HG03558 (cell line): ENCODE measurements around the gene ARHGAP42.

Experiments used
- ATAC-seq: cut with Tn5 transposase; IDR thresholded peaks from one replicate; pipeline ENCODE4 v1.9.1; 2021; ENCODE audit warnings: moderate number of reproducible peaks; ENCODE audit not compliant: unreplicated experiment; ENCODE audit errors: extremely low read depth

The ARHGAP42 gene

GRCh38 chr11:100681064-100681502 is 6.0 kb upstream of the ARHGAP42 start:
- ATAC-seq = peak; percentile 97

GRCh38 chr11:100682247-100682969 is 4.7 kb upstream of the ARHGAP42 start:
- no peak for ATAC-seq

GRCh38 chr11:100683126-100683525 is 4.0 kb upstream of the ARHGAP42 start:
- no peak for ATAC-seq

- ATAC-seq = peak; percentile 22
These were observed 2.7 kb upstream of the ARHGAP42 start for GRCh38 chr11:100684101-100685065.

GRCh38 chr11:100686476-100687053 is 523 bp upstream of the ARHGAP42 start:
- ATAC-seq = no peak

- ATAC-seq = peak; percentile 43
These were observed 725 bp downstream of the ARHGAP42 start for GRCh38 chr11:100687630-100688395.

- no peak for ATAC-seq
These were observed 2.1 kb downstream of the ARHGAP42 start for GRCh38 chr11:100689141-100689540.

GRCh38 chr11:100691896-100692653 is 5.0 kb downstream of the ARHGAP42 start:
- no peak for ATAC-seq

GRCh38 chr11:100695911-100696310 is 8.8 kb downstream of the ARHGAP42 start:
- ATAC-seq = no peak

GRCh38 chr11:100703139-100703538 is 16.1 kb downstream of the ARHGAP42 start:
- no peak for ATAC-seq

GRCh38 chr11:100703801-100704575 is 16.9 kb downstream of the ARHGAP42 start:
- ATAC-seq = no peak

- no peak for ATAC-seq
These were observed 18.4 kb downstream of the ARHGAP42 start for GRCh38 chr11:100705447-100705846.

GRCh38 chr11:100706179-100706578 is 19.1 kb downstream of the ARHGAP42 start:
- peak; percentile 38 for ATAC-seq

- peak; percentile 76 for ATAC-seq
These were observed 22.3 kb downstream of the ARHGAP42 start for GRCh38 chr11:100709233-100709957.

GRCh38 chr11:100711984-100712383 is 24.9 kb downstream of the ARHGAP42 start:
- ATAC-seq = no peak

- ATAC-seq = no peak
These were observed 25.5 kb downstream of the ARHGAP42 start for GRCh38 chr11:100712583-100712982.

- no peak for ATAC-seq
These were observed 28.2 kb downstream of the ARHGAP42 start for GRCh38 chr11:100715165-100715761.

GRCh38 chr11:100716838-100717237 is 29.8 kb downstream of the ARHGAP42 start:
- ATAC-seq = no peak
